ENCODE results near the gene INAFM2.

The INAFM2 gene

DNA sequence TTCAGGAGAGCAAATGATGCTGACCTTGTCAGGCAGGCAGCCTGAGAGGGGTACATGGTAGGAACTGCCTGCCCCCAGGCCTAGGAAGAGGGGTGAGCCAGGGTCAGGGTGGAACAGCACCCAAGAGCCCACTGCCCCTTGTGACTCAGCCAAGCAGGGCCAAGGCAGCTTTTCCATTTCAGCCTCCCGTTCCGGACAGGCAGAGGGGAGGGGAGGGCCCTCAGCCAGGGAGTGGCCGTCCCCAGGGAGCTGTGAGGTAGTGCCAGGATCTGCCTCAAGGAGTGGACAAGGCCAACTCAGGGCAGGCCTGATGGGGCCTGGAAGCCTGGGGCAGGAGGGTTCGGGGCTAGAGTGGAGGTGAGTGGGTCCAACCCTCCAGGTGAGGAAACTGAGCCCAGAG lies 35.5 kb upstream of the INAFM2 start:
- no peak for DNase-seq (ENCODE audit: low read depth in 2 of 2)

DNA sequence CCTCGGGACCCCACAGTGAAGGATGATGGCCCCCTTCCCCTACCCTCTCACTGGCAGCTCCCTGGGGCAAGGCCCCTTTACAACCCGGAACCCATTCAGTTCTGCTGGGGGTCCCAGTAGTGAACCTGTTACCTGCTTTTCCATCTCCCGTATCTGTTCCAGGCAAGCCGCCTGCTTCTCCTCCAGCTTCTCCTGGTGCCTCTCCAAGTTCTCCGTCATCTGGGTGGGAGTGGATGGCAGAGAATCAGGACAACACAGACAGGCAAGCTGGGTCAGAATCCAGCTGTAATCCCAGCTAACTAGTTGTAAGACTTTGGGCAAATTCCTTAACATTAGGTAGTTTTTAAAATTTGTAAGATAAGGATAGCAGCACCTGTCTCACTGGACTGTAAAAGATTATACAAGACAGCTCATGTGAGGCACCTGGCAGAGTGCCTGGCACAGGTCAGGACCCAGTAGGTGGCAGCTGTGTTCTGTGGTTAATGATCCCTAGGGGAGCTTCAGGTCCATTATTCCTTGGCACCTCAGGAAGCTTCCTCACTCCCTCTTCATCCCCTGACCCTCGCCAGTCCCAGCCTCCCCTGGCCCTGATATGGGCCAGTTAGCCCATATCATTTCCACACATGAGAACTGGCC lies 34.2 kb upstream of the INAFM2 start:
- no peak for DNase-seq (ENCODE audit: low read depth in 2 of 2)

DNA sequence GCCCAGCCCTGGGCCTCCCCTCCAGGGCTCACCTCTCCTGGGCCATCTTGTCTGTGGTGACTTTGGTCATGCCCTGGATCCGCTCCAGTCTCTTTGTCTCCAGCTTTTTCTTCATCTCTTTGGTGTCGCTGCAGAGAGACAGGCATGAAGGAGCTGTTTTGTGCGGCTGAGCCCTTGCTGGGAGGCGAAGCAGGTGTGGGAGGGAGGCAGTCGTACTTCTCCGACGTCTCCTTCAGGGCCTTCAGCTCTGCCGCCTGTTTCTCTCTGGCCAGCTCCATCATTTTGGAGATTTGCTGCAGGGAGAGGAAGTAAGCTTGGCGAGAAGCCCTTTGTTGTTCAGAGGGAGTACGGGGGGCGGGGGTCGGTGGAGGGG lies 33.0 kb upstream of the INAFM2 start:
- no peak for DNase-seq (ENCODE audit: low read depth in 2 of 2)

DNA sequence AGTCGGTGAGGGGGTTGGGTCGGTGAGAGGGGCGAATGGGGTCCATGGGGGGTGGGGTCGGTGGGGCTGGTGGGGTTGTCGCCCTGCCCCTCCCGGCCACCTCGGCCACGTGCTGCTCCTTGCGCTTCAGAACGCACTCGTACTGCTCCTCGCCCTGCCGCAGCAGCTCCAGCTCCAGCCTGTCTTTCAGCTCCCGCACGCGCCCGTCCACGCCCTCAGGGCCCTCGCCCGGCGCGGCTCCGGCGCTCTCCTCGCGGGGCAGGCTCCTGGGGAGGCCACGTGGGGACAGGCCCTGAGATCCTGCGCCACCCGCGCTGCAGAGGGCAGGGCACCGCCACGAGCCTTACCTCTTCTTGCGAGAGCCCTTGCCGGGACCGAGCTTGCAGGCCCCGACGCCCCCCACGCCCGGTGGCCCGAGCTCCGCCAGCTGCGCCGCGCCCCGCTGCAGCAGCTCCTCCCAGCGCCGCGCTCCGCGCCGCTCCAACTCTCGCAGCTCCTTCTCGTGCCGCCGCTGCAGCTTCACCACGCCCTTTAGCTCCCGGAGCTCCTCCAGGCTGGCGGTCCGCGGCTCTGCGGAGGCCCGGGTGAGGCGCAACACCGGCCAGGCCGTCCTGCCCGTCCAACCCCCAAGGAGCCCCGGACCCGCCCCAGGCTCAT lies 32.4 kb upstream of the INAFM2 start:
- DNase-seq (ENCODE audit: low read depth in 2 of 2) = no peak

- no peak for DNase-seq (ENCODE audit: low read depth in 2 of 2)
These were observed 31.2 kb upstream of the INAFM2 start for GRCh38 chr15:40292246-40292645.

- no peak for DNase-seq (ENCODE audit: low read depth in 2 of 2)
These were observed 30.5 kb upstream of the INAFM2 start for GRCh38 chr15:40293006-40293405.

DNA sequence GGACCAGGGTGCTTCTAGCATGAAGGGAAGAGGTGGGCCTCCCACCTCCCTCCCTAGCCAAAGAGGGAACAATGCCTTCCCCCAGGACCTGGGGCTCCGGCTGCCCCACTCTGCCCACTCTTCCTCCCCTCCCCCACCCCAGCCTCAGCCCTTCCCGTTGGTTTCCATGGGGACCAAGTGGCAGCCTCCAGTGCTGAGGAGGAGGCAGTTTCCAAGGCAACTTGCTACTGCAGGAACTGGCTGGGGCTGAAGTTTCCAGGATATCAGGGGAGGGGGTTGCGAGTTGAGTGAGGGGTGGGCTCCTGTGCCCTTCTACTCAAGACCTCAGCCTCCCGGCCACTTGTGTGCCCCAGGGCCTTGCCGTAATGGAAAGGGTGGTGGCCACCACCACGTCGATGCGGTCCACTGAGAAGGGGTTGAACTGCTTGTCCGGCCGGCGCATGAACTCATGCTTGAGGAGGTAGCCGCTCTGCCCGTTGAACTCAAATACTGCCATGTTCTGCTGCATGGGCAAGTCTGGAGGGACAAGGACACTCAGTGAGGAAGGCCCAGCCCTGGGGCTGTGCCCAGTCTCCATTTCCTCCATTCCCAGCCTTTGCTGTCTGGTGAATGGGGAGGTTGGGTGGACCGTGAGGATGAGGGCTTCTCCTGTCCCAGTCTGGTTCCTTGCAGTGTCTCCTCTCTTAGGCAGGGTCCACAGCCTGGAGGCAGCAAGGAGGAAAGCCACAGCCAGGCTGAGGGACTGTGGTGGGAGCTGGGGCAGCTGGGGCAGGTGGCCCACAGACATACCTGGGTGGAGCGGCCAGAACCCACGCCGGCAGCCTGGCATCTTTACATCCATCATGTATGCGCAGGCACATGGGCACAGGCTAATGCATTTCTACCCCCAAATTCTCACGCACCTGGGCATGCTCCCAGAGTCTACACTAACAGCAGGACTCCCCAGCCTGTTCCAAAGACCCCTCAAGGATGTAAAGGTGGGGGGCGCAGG lies 29.3 kb upstream of the INAFM2 start:
- DNase-seq (ENCODE audit: low read depth in 2 of 2) = no peak

GRCh38 chr15:40295297-40295696 lies 28.2 kb upstream of the INAFM2 start:
- no peak for DNase-seq (ENCODE audit: low read depth in 2 of 2)

DNA sequence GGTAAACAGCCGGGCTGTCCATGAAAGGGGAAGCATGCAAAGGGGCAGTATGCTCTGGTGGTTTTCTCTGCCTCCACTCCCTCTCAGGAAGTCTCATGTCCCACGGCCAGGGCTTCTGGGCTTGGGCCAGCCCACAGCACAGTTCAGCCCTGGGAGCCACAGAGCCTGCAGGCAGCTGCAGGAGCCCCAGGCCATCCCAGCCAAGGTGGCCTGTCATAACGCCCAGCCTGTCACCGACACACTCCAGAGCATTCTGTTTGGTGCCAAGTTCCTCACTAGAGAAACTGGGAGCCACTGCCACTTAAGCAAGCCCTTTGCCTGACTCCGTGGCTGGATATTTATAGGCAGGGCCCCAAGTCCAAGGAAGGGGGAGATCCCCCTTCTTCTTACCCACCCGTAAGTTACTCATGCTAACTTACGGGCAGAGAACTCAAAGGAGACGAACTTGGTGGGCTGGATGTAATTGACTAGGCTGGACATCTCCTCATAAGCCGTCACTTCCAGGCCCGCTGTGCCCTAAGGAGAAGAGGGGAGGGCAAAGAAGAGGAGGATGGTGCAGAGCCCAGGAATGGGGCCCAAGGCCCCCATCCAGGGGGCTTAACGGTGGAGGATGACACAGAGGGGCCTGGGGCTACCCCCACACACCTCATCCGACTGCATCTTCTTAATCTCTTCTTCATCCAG lies 27.5 kb upstream of the INAFM2 start:
- DNase-seq (ENCODE audit: low read depth in 2 of 2) = no peak

DNA sequence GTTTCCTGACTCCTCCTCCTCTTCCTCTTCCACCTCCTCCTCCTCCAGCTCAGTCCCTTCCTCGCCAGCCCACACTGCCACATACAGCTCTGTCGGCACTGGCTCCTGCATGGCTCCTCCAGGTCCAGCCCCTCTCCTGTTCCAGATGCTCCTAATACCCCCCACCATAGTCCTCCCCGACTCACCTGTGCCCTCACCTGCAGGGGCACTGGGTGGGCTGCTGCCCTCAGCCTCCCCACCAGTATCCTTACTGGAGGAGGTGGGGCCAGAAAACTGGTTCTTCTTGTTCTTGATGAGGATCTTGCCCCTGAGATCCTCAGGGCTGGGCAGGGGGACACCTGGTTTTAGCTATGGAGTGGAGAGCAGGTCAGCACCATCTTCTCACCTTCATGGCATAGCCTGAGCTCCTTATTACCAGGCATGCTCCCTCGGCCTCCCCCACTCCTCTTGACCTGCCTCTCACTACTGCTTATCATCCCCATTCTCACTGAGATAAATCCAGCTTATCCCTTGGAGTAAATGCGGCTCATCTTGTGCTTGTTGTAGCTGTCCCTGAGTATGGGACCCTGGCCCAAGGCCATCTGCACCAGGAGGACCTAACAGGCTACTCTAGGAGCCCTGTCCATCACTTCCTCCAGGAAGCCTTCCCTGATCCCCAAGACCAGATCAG lies 26.8 kb upstream of the INAFM2 start:
- DNase-seq (ENCODE audit: low read depth in 2 of 2) = no peak

GRCh38 chr15:40297356-40297755 lies 26.1 kb upstream of the INAFM2 start:
- no peak for DNase-seq (ENCODE audit: low read depth in 2 of 2)

- no peak for DNase-seq (ENCODE audit: low read depth in 2 of 2)
These were observed 25.1 kb upstream of the INAFM2 start for GRCh38 chr15:40298216-40298935.

DNA sequence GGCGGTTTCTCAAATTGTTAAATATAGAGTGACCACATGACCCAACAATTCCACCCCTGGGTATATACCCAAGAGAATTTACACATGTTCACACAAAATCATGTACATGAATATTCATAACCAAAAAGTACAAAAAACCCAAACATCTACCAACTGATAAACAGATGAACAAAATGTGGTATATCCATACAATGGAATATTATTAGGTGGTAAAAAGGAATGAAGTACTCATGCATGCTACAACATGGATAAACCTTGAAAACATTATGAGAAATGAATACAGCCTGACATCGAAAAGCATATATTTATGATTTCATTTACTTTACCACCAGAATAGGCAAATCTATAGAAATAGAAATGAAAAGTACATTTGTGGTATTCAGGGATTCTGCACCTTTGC lies 23.1 kb upstream of the INAFM2 start:
- DNase-seq (ENCODE audit: low read depth in 2 of 2) = no peak

DNA sequence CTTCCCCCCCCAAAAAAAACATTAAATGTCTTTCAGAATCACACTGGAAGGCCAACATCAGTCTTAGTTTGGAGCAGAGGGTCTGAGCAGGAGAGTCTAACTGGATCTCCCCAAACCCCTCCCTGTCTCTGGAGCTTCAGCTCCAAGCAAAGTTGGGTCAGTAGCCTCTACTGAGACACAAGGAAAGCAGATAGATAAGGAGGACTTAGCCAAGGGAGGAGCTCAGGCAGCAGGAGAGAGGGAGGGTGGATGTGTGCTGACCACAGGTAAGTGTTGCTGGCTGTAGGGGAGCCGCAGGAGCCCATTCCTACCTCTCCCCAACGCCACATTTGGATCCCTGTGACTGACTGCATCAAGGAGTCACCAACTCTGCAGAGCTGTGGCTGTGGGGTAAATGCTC lies 22.7 kb upstream of the INAFM2 start:
- DNase-seq (ENCODE audit: low read depth in 2 of 2) = no peak

DNA sequence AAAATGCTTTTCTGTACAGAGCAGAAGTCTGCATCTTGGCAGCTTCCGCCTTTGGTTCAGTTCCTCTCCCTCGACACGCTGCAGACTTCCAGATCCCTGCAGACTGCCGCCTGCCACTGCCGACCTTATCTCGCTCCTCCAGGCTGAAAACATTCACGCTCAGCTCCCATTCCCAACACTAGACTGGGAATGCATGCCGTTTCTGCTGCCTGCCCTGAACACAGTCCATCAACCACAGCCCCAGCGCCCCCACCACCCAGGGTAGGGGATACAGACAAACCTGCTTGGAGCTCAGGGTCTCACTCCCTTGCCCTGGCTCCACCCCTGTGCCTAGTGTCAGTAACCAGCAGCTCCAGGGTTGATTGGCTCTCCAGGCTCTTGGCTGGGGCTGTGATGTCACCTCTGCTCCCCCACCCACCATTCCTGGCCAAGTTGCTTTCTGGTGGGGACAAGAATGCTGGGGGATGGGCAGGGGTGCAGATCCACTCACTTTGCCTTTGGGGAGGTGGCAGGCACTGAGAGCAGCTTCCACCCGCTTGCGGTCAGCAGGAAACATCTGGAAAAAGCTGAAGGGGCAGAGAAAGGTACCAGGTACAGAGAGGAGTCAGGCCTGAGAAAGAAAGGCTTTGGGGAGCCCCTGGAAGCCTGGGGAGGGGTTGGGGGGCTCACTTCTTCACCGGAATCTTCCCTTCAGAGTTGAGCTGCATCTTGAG lies 21.9 kb upstream of the INAFM2 start:
- no peak for DNase-seq (ENCODE audit: low read depth in 2 of 2)

GRCh38 chr15:40302288-40302886 lies 21.1 kb upstream of the INAFM2 start:
- DNase-seq (ENCODE audit: low read depth in 2 of 2) = no peak

- DNase-seq (ENCODE audit: low read depth in 2 of 2) = no peak
These were observed 20.5 kb upstream of the INAFM2 start for GRCh38 chr15:40302981-40303380.

- DNase-seq (ENCODE audit: low read depth in 2 of 2) = no peak
These were observed 19.9 kb upstream of the INAFM2 start for GRCh38 chr15:40303576-40303975.

DNA sequence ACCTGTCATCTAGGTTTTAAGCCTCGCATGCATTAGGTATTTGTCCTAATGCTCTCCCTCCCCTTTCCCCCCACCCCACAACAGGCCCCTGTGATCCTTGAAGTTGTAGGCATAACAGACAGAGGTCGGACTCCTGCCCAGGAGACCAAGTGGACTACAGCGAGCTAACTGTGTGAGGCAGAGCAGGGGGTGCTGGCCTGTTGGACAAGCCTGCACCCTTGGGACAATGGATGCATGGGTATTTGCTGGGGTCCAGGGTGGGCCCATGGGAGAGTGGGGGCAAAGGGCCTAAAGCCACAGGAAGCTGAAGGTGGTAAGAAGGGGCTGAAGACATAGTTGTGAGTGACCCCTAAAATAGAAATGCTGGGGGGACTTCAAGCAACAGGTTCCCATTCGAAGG lies 18.2 kb upstream of the INAFM2 start:
- DNase-seq (ENCODE audit: low read depth in 2 of 2) = no peak

GRCh38 chr15:40306371-40306770 lies 17.1 kb upstream of the INAFM2 start:
- DNase-seq (ENCODE audit: low read depth in 2 of 2) = no peak
